GM20000 (cell line): Measurements from ENCODE around the gene DENND5A.

ENCODE experiments used
- DNase-seq: peaks from one replicate; pipeline ENCODE4 v3.0.0; 2012; ENCODE audit warnings: low spot score
- CTCF ChIP-seq: IDR thresholded peaks from 2 replicates; pipeline ENCODE4 v1.5.1; 2012; ENCODE audit warnings: mild to moderate bottlenecking, control low read depth; ENCODE audit errors: extremely low read depth, missing control alignments

The DENND5A gene

GRCh38 chr11:9090488-9091043 is 174.6 kb downstream of the DENND5A start:
- peak; percentile 35 for DNase-seq
- no peak for TF ChIP-seq CTCF

- no peak for TF ChIP-seq CTCF
- DNase-seq: no peak
These were observed 175.5 kb downstream of the DENND5A start for GRCh38 chr11:9089636-9090035.

- no peak for TF ChIP-seq CTCF
- DNase-seq: no peak
These were observed 176.1 kb downstream of the DENND5A start for GRCh38 chr11:9089061-9089460.
